Forelimb muscle (tissue), 1 donor: ENCODE data around the gene STARD5. TPM values are rescaled to one million over a fixed set of nuclear protein-coding genes. Genes with fewer than 3 reads are reported as not detected.
"Not testable (repeated sequence)": the region's sequence is repeated elsewhere in the genome, so short reads cannot be mapped to it uniquely, and the experiment has no call there.

Source experiments
- DNase-seq: peaks from one replicate; pipeline ENCODE4 v3.0.0-alpha.2; 2013; ENCODE audit warnings: low read depth
- polyA plus RNA-seq: library from polyadenylated mRNA; unstranded; fragments of 120-200 nt; gene quantifications from one replicate; pipeline ENCODE4 v1.2.1, GENCODE V29; 2013; ENCODE audit not compliant: insufficient read length

STARD5 gene
- polyA plus RNA-seq: 3.8 TPM

- DNase-seq: peak; percentile 91
These were observed at the start of gene STARD5 for GRCh38 chr15:81323944-81324881. STARD5 (minus strand) TSS chr15:81324141; CDS start chr15:81324099, 42 bp downstream.

GRCh38 chr15:81373176-81373575 lies 49.2 kb upstream of the STARD5 start:
- DNase-seq: no peak

GRCh38 chr15:81372575-81372974 lies 48.6 kb upstream of the STARD5 start:
- DNase-seq: no peak

GRCh38 chr15:81363718-81364500 lies 40.0 kb upstream of the STARD5 start:
- no peak for DNase-seq

- DNase-seq: no peak
These were observed 39.3 kb upstream of the STARD5 start for GRCh38 chr15:81363276-81363675.

- no peak for DNase-seq
These were observed 38.8 kb upstream of the STARD5 start for GRCh38 chr15:81362790-81363189.

- DNase-seq: no peak
These were observed 38.0 kb upstream of the STARD5 start for GRCh38 chr15:81361891-81362290.

GRCh38 chr15:81360491-81360890 lies 36.5 kb upstream of the STARD5 start:
- DNase-seq: no peak

GRCh38 chr15:81358248-81358647 lies 34.3 kb upstream of the STARD5 start:
- no peak for DNase-seq

- DNase-seq: no peak
These were observed 33.3 kb upstream of the STARD5 start for GRCh38 chr15:81357180-81357686.

- DNase-seq: no peak
These were observed 32.3 kb upstream of the STARD5 start for GRCh38 chr15:81356252-81356651.

- no peak for DNase-seq
These were observed 27.7 kb upstream of the STARD5 start for GRCh38 chr15:81351651-81352050.

GRCh38 chr15:81349271-81349670 lies 25.3 kb upstream of the STARD5 start:
- DNase-seq: no peak

- DNase-seq: not testable (repeated sequence)
These were observed 24.8 kb upstream of the STARD5 start for GRCh38 chr15:81348691-81349090.

GRCh38 chr15:81347910-81348309 lies 24.0 kb upstream of the STARD5 start:
- DNase-seq: no peak

GRCh38 chr15:81346611-81347010 lies 22.7 kb upstream of the STARD5 start:
- no peak for DNase-seq

GRCh38 chr15:81343371-81343770 lies 19.4 kb upstream of the STARD5 start:
- no peak for DNase-seq

- DNase-seq: no peak
These were observed 17.4 kb upstream of the STARD5 start for GRCh38 chr15:81341351-81341750.

- DNase-seq: no peak
These were observed 15.9 kb upstream of the STARD5 start for GRCh38 chr15:81339851-81340250.

- DNase-seq: no peak
These were observed 15.4 kb upstream of the STARD5 start for GRCh38 chr15:81339321-81339720.

- DNase-seq: no peak
These were observed 14.4 kb upstream of the STARD5 start for GRCh38 chr15:81338170-81339007.
